MM.1S (cell line): ENCODE measurements around the gene LZTS3.

ENCODE experiments used
- DNase-seq: peaks from one replicate; pipeline ENCODE4 v3.0.0-alpha.2; 2015
- H2AFZ ChIP-seq: fragments of 300-600 bp; sonication (generic); 2 replicates; pipeline ENCODE4 v1.6.0; 2016; ENCODE audit warnings: antibody characterized with exemption, low read length
- H3F3A ChIP-seq: fragments of 300-600 bp; sonication (generic); 2 replicates; pipeline ENCODE4 v1.6.1; 2016; ENCODE audit warnings: mild to moderate bottlenecking, antibody characterized with exemption, low read length, moderate library complexity, mixed read lengths; ENCODE audit not compliant: insufficient read depth
- H3K27ac ChIP-seq: fragments of 300-600 bp; sonication (generic); 2 replicates; pipeline ENCODE4 v1.5.1; 2016; ENCODE audit warnings: mild to moderate bottlenecking, low read length
- H3K27me3 ChIP-seq: fragments of 300-600 bp; sonication (generic); replicated peaks from 2 replicates; pipeline ENCODE4 v1.6.0; 2016; ENCODE audit warnings: low read length; ENCODE audit not compliant: insufficient read depth
- H3K36me3 ChIP-seq: fragments of 300-600 bp; sonication (generic); replicated peaks from 2 replicates; pipeline ENCODE4 v1.6.1; 2016; ENCODE audit warnings: mild to moderate bottlenecking, low read length, mixed read lengths; ENCODE audit not compliant: insufficient read depth
- H3K4me1 ChIP-seq: fragments of 300-600 bp; sonication (generic); 2 replicates; pipeline ENCODE4 v1.6.1; 2016; ENCODE audit warnings: low read length, mixed read lengths
- H3K4me2 ChIP-seq: fragments of 300-600 bp; sonication (generic); 2 replicates; pipeline ENCODE4 v1.6.0; 2016; ENCODE audit warnings: low read depth, low read length
- H3K4me3 ChIP-seq: fragments of 300-600 bp; sonication (generic); 2 replicates; pipeline ENCODE4 v1.5.1; 2016; ENCODE audit warnings: low read length, mixed read lengths
- H3K79me2 ChIP-seq: fragments of 300-600 bp; sonication (generic); 2 replicates; pipeline ENCODE4 v1.6.1; 2016; ENCODE audit warnings: mixed run types, low read length, mixed read lengths
- H3K9ac ChIP-seq: fragments of 300-600 bp; sonication (generic); 2 replicates; pipeline ENCODE4 v1.6.1; 2016; ENCODE audit warnings: low read length, mixed read lengths
- H3K9me2 ChIP-seq: fragments of 300-600 bp; sonication (generic); replicated peaks from 2 replicates; pipeline ENCODE4 v1.6.1; 2016; ENCODE audit warnings: mild to moderate bottlenecking, low read length, mixed read lengths; ENCODE audit not compliant: insufficient read depth
- H3K9me3 ChIP-seq: fragments of 300-600 bp; sonication (generic); replicated peaks from 2 replicates; pipeline ENCODE4 v1.6.1; 2016; ENCODE audit warnings: mild to moderate bottlenecking, low read length, mixed read lengths; ENCODE audit not compliant: insufficient read depth
- H4K20me1 ChIP-seq: fragments of 300-600 bp; sonication (generic); 2 replicates; pipeline ENCODE4 v1.6.1; 2016; ENCODE audit warnings: mild to moderate bottlenecking, low read length, moderate library complexity, mixed read lengths; ENCODE audit not compliant: insufficient read depth
- CTCF ChIP-seq: fragments of 300-600 bp; sonication (generic); IDR thresholded peaks from 2 replicates; pipeline ENCODE4 v1.5.1; 2016; ENCODE audit warnings: antibody characterized with exemption, low read length, mixed read lengths
- EZH2 ChIP-seq: fragments of 300-600 bp; sonication (generic); optimal IDR thresholded peaks from 2 replicates; pipeline ENCODE3; 2017; ENCODE audit warnings: low read depth, mild to moderate bottlenecking, antibody characterized with exemption, low read length, mixed read lengths
- EZH2phosphoT487 ChIP-seq: fragments of 300-600 bp; sonication (generic); IDR thresholded peaks from 2 replicates; pipeline ENCODE4 v1.6.1; 2018; ENCODE audit warnings: antibody characterized with exemption, low read length

LZTS3 gene

GRCh38 chr20:3130051-3130600 is 43.2 kb downstream of the LZTS3 start:
- Histone ChIP-seq H3K4me3 (no peak overlapping the region), H3K27ac (no peak overlapping the region), H3K9ac (no peak overlapping the region), H3K4me2 (no peak overlapping the region), H3F3A (no peaks in the 10 kb centered on the region), H3K9me2 (no peaks in the 10 kb centered on the region), H3K9me3 (no peaks in the 10 kb centered on the region), H3K4me1 (no peaks in the 10 kb centered on the region), H3K36me3 (no peaks in the 10 kb centered on the region), H3K79me2 (0 out of 2 replicates have a peak, but pooled peaks cover 5% of the 10 kb centered on the region), H3K27me3 (no peaks in the 10 kb centered on the region), H2AFZ (no peak overlapping the region), H4K20me1 (no peaks in the 10 kb centered on the region)
- DNase-seq = no peak
- TF ChIP-seq EZH2 (no peak), CTCF (no peak), EZH2phosphoT487 (no peak)

GRCh38 chr20:3129094-3129493 is 44.3 kb downstream of the LZTS3 start:
- TF ChIP-seq CTCF (no peak), EZH2phosphoT487 (no peak), EZH2 (no peak)
- Histone ChIP-seq H3K9me3 (no peaks in the 10 kb centered on the region), H3K27me3 (no peaks in the 10 kb centered on the region), H2AFZ (no peak overlapping the region), H3K27ac (no peak overlapping the region), H3F3A (no peaks in the 10 kb centered on the region), H4K20me1 (no peaks in the 10 kb centered on the region), H3K9ac (no peak overlapping the region), H3K79me2 (0 out of 2 replicates have a peak, but pooled peaks cover 5% of the 10 kb centered on the region), H3K9me2 (no peaks in the 10 kb centered on the region), H3K4me1 (no peaks in the 10 kb centered on the region), H3K4me3 (no peak overlapping the region), H3K4me2 (no peak overlapping the region), H3K36me3 (no peaks in the 10 kb centered on the region)
- no peak for DNase-seq

- Histone ChIP-seq H3K4me3 (no peak overlapping the region), H4K20me1 (no peaks in the 10 kb centered on the region), H3K27me3 (no peaks in the 10 kb centered on the region), H3K9ac (no peak overlapping the region), H3K27ac (no peak overlapping the region), H3K9me2 (no peaks in the 10 kb centered on the region), H2AFZ (no peak overlapping the region), H3K36me3 (no peaks in the 10 kb centered on the region), H3K9me3 (no peaks in the 10 kb centered on the region), H3K4me1 (no peaks in the 10 kb centered on the region), H3K4me2 (no peak overlapping the region), H3K79me2 (0 out of 2 replicates have a peak, but pooled peaks cover 5% of the 10 kb centered on the region), H3F3A (no peaks in the 10 kb centered on the region)
- no peak for DNase-seq
- TF ChIP-seq EZH2 (no peak), CTCF (no peak), EZH2phosphoT487 (no peak)
These were observed 44.9 kb downstream of the LZTS3 start for GRCh38 chr20:3128275-3128984.
